B cell (primary cell): Measurements from ENCODE around the gene LRRC10. TPM values are rescaled to one million over a fixed set of nuclear protein-coding genes. Genes with fewer than 3 reads are reported as not detected.

Experiments used
- ATAC-seq: fragments of 200-7000 bp; cut with Tn5 transposase; one replicate; pipeline ENCODE4 v1.10.0; 2021; ENCODE audit warnings: low read depth, mild to moderate bottlenecking, moderate number of reproducible peaks, moderate library complexity
- CTCF ChIA-PET: fragments of 350-600 bp; sonication (Branson Sonifier 250); formaldehyde crosslinking; loops from one replicate; lab custom pipeline; 2021; ENCODE audit warnings: antibody characterized with exemption, inconsistent platforms; lab: Charles Lee
- POLR2A ChIA-PET: fragments of 350-600 bp; sonication (Branson Sonifier 250); formaldehyde crosslinking; loops from one replicate; lab custom pipeline; 2021; ENCODE audit warnings: antibody characterized with exemption; lab: Charles Lee
- DNase-seq: peaks from one replicate; pipeline ENCODE4 v3.0.0; 2013
- H2AFZ ChIP-seq: 2 replicates; pipeline ENCODE4 v1.6.1; 2012; ENCODE audit warnings: mild to moderate bottlenecking, low read depth, low read length; ENCODE audit not compliant: insufficient read depth, poor library complexity, severe bottlenecking
- H3K27ac ChIP-seq, 2 donors: 1 replicate in 1 of 2; 2 replicates in 1 of 2; pipeline ENCODE4 v1.5.1; 2012 to 2013; ENCODE audit warnings: low read length in 2 of 2, mild to moderate bottlenecking in 2 of 2, moderate library complexity in 1 of 2
- H3K27me3 ChIP-seq, 4 experiments: fragments of 200-600 bp in 1 of 4; sonication (generic) in 1 of 4; replicated peaks in 1 of 4; 1 replicate in 2 of 4; 2 replicates in 2 of 4; pipeline versions ENCODE4 v1.6.1 to v1.7.0; 2013 to 2016; ENCODE audit warnings: low read length in 3 of 4, mild to moderate bottlenecking in 2 of 4, mixed read lengths in 1 of 4, moderate library complexity in 1 of 4; ENCODE audit not compliant: insufficient read depth in 4 of 4, control insufficient read depth in 3 of 4; ENCODE audit errors: control extremely low read depth in 1 of 4
- H3K36me3 ChIP-seq, 2 experiments: replicated peaks in 1 of 2; 1 replicate in 1 of 2; 2 replicates in 1 of 2; pipeline versions ENCODE4 v1.6.1 to v1.7.1; 2013; ENCODE audit warnings: low read length in 1 of 2; ENCODE audit not compliant: insufficient read depth in 2 of 2, control insufficient read depth in 1 of 2; ENCODE audit errors: control extremely low read depth in 1 of 2, extremely low read depth in 1 of 2
- H3K4me1 ChIP-seq, 2 donors: fragments of 200-600 bp in 1 of 2; sonication (generic) in 1 of 2; 1 replicate in 1 of 2; 2 replicates in 1 of 2; pipeline versions ENCODE4 v1.5.1 to v1.6.1; 2013 to 2017; ENCODE audit warnings: low read length in 2 of 2; ENCODE audit not compliant: control insufficient read depth in 2 of 2, insufficient read depth in 2 of 2
- H3K4me2 ChIP-seq: replicated peaks from 2 replicates; pipeline ENCODE3; 2012; ENCODE audit warnings: mild to moderate bottlenecking, low read depth, low read length; ENCODE audit not compliant: poor library complexity, severe bottlenecking
- H3K4me3 ChIP-seq, 5 experiments: fragments of 200-600 bp in 1 of 5; sonication (generic) in 1 of 5; 1 replicate in 3 of 5; 2 replicates in 2 of 5; pipeline versions ENCODE4 v1.5.1 to v1.7.0; 2011 to 2016; ENCODE audit warnings: low read length in 4 of 5, mild to moderate bottlenecking in 4 of 5, low read depth in 2 of 5, control low read depth in 1 of 5, moderate library complexity in 1 of 5; ENCODE audit not compliant: insufficient read depth in 1 of 5; ENCODE audit errors: control extremely low read depth in 1 of 5, extremely low read depth in 1 of 5
- H3K79me2 ChIP-seq: fragments of 200-600 bp; sonication (generic); one replicate; pipeline ENCODE4 v1.6.0; 2016; ENCODE audit warnings: low read length; ENCODE audit not compliant: control insufficient read depth, insufficient read depth
- H3K9ac ChIP-seq: fragments of 200-600 bp; sonication (generic); 2 replicates; pipeline ENCODE4 v1.6.1; 2017; ENCODE audit warnings: mild to moderate bottlenecking, low read length, moderate library complexity
- H3K9me3 ChIP-seq, 3 donors: one replicate each; pipeline versions ENCODE4 v1.6.1 to v1.7.1; 2013; ENCODE audit warnings: low read length in 2 of 3; ENCODE audit not compliant: control insufficient read depth in 2 of 3, insufficient read depth in 1 of 3; ENCODE audit errors: control extremely low read depth in 1 of 3
- H4K20me1 ChIP-seq: 2 replicates; pipeline ENCODE4 v1.6.0; 2012; ENCODE audit warnings: mild to moderate bottlenecking, low read length; ENCODE audit not compliant: insufficient read depth, control insufficient read depth, poor library complexity, severe bottlenecking
- H3K27ac Mint-ChIP-seq: one replicate; pipeline ENCODE4 v1.8.0; 2021; ENCODE audit warnings: mixed read lengths
- H3K27me3 Mint-ChIP-seq: one replicate; pipeline ENCODE4 v1.8.0; 2021; ENCODE audit warnings: mixed read lengths
- H3K4me1 Mint-ChIP-seq: one replicate; pipeline ENCODE4 v1.8.0; 2021; ENCODE audit warnings: mixed read lengths
- H3K4me3 Mint-ChIP-seq: one replicate; pipeline ENCODE4 v1.8.0; 2021; ENCODE audit warnings: mixed read lengths
- H3K9me3 Mint-ChIP-seq: one replicate; pipeline ENCODE4 v1.8.0; 2022; ENCODE audit warnings: mixed read lengths; ENCODE audit not compliant: insufficient read depth
- EZH2 ChIP-seq: IDR thresholded peaks from 2 replicates; pipeline ENCODE4 v1.6.1; 2012; ENCODE audit warnings: borderline replicate concordance, low read depth, mild to moderate bottlenecking, moderate library complexity, low read length; ENCODE audit not compliant: insufficient read depth, poor library complexity, severe bottlenecking
- WGBS: methylation state at CpG from one replicate; pipeline ENCODE4 v1.1.5; 2013; ENCODE audit warnings: missing lambda C conversion rate; ENCODE audit not compliant: insufficient coverage; 5-methylcytosine and 5-hydroxymethylcytosine counted together
- intact Hi-C: fragments of 100-400 bp; cut with micrococcal nuclease; formaldehyde crosslinking; loops from one replicate; pipeline ENCODE4 v1.10.0; 2022
- polyA plus RNA-seq: library from polyadenylated mRNA; depleted of rRNA; stranded (reverse); fragments of >200 nt; gene quantifications from 2 replicates; pipeline ENCODE4 v1.2.3, GENCODE V29; 2012
- total RNA-seq, 2 donors: library from RNA; stranded (reverse); fragments of 120-200 nt in 1 of 2; gene quantifications; 1 replicate in 1 of 2; 2 replicates in 1 of 2; pipeline versions ENCODE4 v1.2.3 to v1.2.4, GENCODE V29; 2013 to 2022
- TF ChIP-seq, protein P1 (sequence below): fragments of 200-600 bp; IDR thresholded peaks from one replicate; pipeline ENCODE4 v1.8.0; 2022; ENCODE audit warnings: antibody characterized with exemption, mild to moderate bottlenecking

Gene LRRC10
- total and polyA plus RNA-seq, 2 donors (not counting 1 experiment from before 2014, with no cell fraction given) = not detected

DNA sequence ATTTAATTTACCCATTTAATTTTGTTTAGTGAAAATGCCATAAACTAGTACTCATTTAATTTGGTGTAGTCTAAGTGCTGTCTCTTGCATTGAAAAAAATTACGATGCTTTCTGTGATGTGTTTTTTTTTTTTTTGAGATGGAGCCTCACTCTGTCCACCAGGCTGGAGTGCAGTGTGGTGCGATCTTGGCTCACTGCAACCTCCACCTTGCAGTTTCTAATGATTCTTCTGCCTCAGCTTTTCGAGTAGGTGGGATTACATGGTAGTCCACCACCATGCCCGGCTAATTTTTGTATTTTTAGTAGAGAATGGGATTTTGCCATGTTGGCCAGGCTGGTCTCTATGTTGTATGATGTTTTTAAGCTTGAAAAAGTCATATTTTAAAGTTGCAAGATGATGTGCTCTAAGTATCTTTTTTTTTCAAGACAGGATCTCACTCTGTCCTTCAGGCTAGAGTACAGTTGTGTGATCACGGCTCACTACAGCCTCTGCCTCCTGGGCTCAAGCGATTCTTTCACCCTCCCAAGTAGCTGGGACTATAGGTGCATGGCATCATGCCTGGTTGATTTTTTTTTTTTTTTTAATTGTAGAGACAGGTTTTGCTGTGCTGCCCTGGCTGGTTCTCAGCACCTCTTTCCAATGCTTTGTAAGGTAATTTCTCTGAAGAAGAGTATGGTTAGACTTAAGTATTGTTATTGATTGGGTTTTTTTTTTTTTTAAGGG, 8.6 kb downstream of the LRRC10 start:
- no peaks in the 10 kb centered on the region for H3K4me1 ChIP-seq
- no peak overlapping the region for H3K9ac ChIP-seq
- H3K27ac ChIP-seq = no peak overlapping the region
- DNase-seq = no peak
- Mint-ChIP-seq H3K27ac (no peak overlapping the region), H3K4me3 (no peak overlapping the region), H3K27me3 (no peaks in the 10 kb centered on the region), H3K4me1 (no peaks in the 10 kb centered on the region), H3K9me3 (no peaks in the 10 kb centered on the region)
- 100% methylated on average over 2 of the region's 6 CpGs for WGBS
- ChIA-PET CTCF (interaction anchor here (0.6 to 1.5 kb wide), 2 partner anchors 15 to 37 kb away, joined by 3 read pairs; no protein-coding TSS in a partner anchor), POLR2A (no interaction called here)
- TF ChIP-seq, protein P1, sequence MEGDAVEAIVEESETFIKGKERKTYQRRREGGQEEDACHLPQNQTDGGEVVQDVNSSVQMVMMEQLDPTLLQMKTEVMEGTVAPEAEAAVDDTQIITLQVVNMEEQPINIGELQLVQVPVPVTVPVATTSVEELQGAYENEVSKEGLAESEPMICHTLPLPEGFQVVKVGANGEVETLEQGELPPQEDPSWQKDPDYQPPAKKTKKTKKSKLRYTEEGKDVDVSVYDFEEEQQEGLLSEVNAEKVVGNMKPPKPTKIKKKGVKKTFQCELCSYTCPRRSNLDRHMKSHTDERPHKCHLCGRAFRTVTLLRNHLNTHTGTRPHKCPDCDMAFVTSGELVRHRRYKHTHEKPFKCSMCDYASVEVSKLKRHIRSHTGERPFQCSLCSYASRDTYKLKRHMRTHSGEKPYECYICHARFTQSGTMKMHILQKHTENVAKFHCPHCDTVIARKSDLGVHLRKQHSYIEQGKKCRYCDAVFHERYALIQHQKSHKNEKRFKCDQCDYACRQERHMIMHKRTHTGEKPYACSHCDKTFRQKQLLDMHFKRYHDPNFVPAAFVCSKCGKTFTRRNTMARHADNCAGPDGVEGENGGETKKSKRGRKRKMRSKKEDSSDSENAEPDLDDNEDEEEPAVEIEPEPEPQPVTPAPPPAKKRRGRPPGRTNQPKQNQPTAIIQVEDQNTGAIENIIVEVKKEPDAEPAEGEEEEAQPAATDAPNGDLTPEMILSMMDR = no peak
- TF ChIP-seq EZH2 = no peak
- H3K79me2 ChIP-seq = no peaks in the 10 kb centered on the region
- no peak overlapping the region for H3K4me3 ChIP-seq
- intact Hi-C loops = no loop called here
- no peak for ATAC-seq
- H3K9me3 ChIP-seq = no peaks in the 10 kb centered on the region
- H2AFZ ChIP-seq = no peak overlapping the region
- H3K27me3 ChIP-seq = no peaks in the 10 kb centered on the region
- H3K36me3 ChIP-seq = peaks cover 22 to 50% of the 10 kb centered on the region in 2 experiments
- H3K4me2 ChIP-seq = no peak overlapping the region
- H4K20me1 ChIP-seq = no peaks in the 10 kb centered on the region

DNA sequence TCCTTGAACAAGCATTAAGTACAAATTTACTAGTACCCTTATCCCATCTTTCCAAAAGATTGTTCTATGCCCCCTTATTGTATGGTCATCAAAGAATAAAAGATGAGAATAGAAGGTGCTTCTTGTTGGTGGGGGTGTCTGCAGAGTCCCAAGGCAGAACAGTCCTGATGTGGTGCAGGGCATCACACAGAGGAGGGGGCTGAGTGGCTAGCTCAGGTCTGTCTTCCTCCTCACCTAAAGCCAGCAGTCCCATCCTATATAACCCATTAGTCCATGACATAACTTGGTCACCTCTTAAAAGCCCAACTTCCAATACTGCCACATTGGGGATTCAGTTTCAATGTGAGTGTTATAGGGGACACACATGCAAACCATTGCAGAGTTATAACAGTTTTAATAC, 9.9 kb downstream of the LRRC10 start:
- intact Hi-C loops = no loop called here
- Histone ChIP-seq H2AFZ (no peak overlapping the region), H3K4me2 (no peak overlapping the region), H3K79me2 (no peaks in the 10 kb centered on the region), H3K4me3 (no peak overlapping the region), H3K9ac (no peak overlapping the region), H3K36me3 (peaks cover 22 to 62% of the 10 kb centered on the region in 2 experiments), H3K9me3 (no peaks in the 10 kb centered on the region), H4K20me1 (no peaks in the 10 kb centered on the region), H3K4me1 (no peaks in the 10 kb centered on the region), H3K27me3 (no peaks in the 10 kb centered on the region), H3K27ac (no peak overlapping the region)
- Mint-ChIP-seq H3K9me3 (no peaks in the 10 kb centered on the region), H3K27me3 (no peaks in the 10 kb centered on the region), H3K4me3 (no peak overlapping the region), H3K27ac (no peak overlapping the region), H3K4me1 (no peaks in the 10 kb centered on the region)
- no peak for TF ChIP-seq EZH2
- TF ChIP-seq, protein P1 = no peak
- DNase-seq (no peak), ATAC-seq (no peak)
- POLR2A ChIA-PET = no interaction called here
- CTCF ChIA-PET = interaction anchor here (0.7 to 1.5 kb wide), 4 partner anchors 30 to 244 kb away, joined by 3 read pairs; no protein-coding TSS in a partner anchor
